WTC11 (cell line): ENCODE measurements around the gene AMACR. TPM values are rescaled to one million over a fixed set of nuclear protein-coding genes. Genes with fewer than 3 reads are reported as not detected.

Experiments
- ATAC-seq: fragments of 200-7000 bp; cut with Tn5 transposase; 2 replicates; pipeline ENCODE4 v1.10.0; 2021; ENCODE audit warnings: mild to moderate bottlenecking, moderate library complexity
- CTCF ChIA-PET: fragments of 300-600 bp; sonication (Branson Sonifier 250); formaldehyde crosslinking; loops from one replicate; lab custom pipeline; 2021; ENCODE audit warnings: antibody characterized with exemption; lab: Charles Lee
- POLR2A ChIA-PET: fragments of 350-600 bp; sonication (Branson Sonifier 250); formaldehyde crosslinking; loops from one replicate; lab custom pipeline; 2021; ENCODE audit warnings: antibody characterized with exemption; lab: Charles Lee
- DNase-seq: peaks from one replicate; pipeline ENCODE4 v3.0.0; 2021; ENCODE audit warnings: low spot score
- H3K27ac Mint-ChIP-seq: 2 replicates; pipeline ENCODE4 v1.8.0; 2021; ENCODE audit warnings: mixed read lengths
- H3K27me3 Mint-ChIP-seq: 2 replicates; pipeline ENCODE4 v1.8.0; 2021; ENCODE audit warnings: low read depth, mild to moderate bottlenecking, moderate library complexity, mixed read lengths
- H3K36me3 Mint-ChIP-seq: 2 replicates; pipeline ENCODE4 v1.8.0; 2021; ENCODE audit warnings: mixed read lengths
- H3K4me1 Mint-ChIP-seq: 2 replicates; pipeline ENCODE4 v1.8.0; 2022; ENCODE audit warnings: mixed read lengths
- H3K4me3 Mint-ChIP-seq: 2 replicates; pipeline ENCODE4 v1.8.0; 2021; ENCODE audit warnings: mild to moderate bottlenecking, moderate library complexity, mixed read lengths
- H3K9me3 Mint-ChIP-seq: 2 replicates; pipeline ENCODE4 v1.8.0; 2021; ENCODE audit warnings: mixed read lengths
- CBFB ChIP-seq: sonication (generic); formaldehyde crosslinking; IDR thresholded peaks from 2 replicates; pipeline ENCODE4 v1.8.1; 2022; ENCODE audit warnings: mild to moderate bottlenecking, low read depth, missing genetic modification reagents
- CREB1 ChIP-seq: sonication (generic); formaldehyde crosslinking; IDR thresholded peaks from 2 replicates; pipeline ENCODE4 v1.8.0; 2023; ENCODE audit warnings: mild to moderate bottlenecking, missing genetic modification reagents
- ESRRA ChIP-seq: sonication (generic); formaldehyde crosslinking; IDR thresholded peaks from 2 replicates; pipeline ENCODE4 v1.8.1; 2022; ENCODE audit warnings: mild to moderate bottlenecking, missing genetic modification reagents, borderline replicate concordance
- IRF2 ChIP-seq: sonication (generic); formaldehyde crosslinking; IDR thresholded peaks from 2 replicates; pipeline ENCODE4 v1.8.0; 2022; ENCODE audit warnings: low read depth, missing genetic modification reagents, borderline replicate concordance
- KAT7 ChIP-seq: sonication (generic); formaldehyde crosslinking; IDR thresholded peaks from 2 replicates; pipeline ENCODE4 v1.8.1; 2023; ENCODE audit warnings: missing genetic modification reagents, mild to moderate bottlenecking, borderline replicate concordance
- NFATC4 ChIP-seq: fragments of 250-450 bp; sonication (Bioruptor Pico); IDR thresholded peaks from 2 replicates; pipeline ENCODE4 v1.9.0; 2021; ENCODE audit warnings: mild to moderate bottlenecking
- NR2C2 ChIP-seq: sonication (generic); formaldehyde crosslinking; IDR thresholded peaks from 2 replicates; pipeline ENCODE4 v1.8.0; 2022; ENCODE audit warnings: mild to moderate bottlenecking, missing genetic modification reagents
- NR3C1 ChIP-seq: sonication (generic); formaldehyde crosslinking; conservative IDR thresholded peaks from 2 replicates; pipeline ENCODE4 v1.8.1; 2023; ENCODE audit warnings: low read depth, mild to moderate bottlenecking, missing genetic modification reagents
- RELA ChIP-seq: sonication (generic); formaldehyde crosslinking; IDR thresholded peaks from 2 replicates; pipeline ENCODE4 v1.8.1; 2022; ENCODE audit warnings: missing genetic modification reagents, mild to moderate bottlenecking, borderline replicate concordance
- SMAD4 ChIP-seq: sonication (generic); formaldehyde crosslinking; IDR thresholded peaks from 2 replicates; pipeline ENCODE4 v1.8.0; 2022; ENCODE audit warnings: mild to moderate bottlenecking, missing genetic modification reagents
- SOX15 ChIP-seq: fragments of 250-450 bp; sonication (Bioruptor Pico); IDR thresholded peaks from 2 replicates; pipeline ENCODE4 v1.9.0; 2021; ENCODE audit warnings: mild to moderate bottlenecking
- ZNF121 ChIP-seq: sonication (generic); formaldehyde crosslinking; IDR thresholded peaks from 2 replicates; pipeline ENCODE4 v1.8.0; 2023; ENCODE audit warnings: missing genetic modification reagents
- ZNF671 ChIP-seq: fragments of 250-450 bp; sonication (Bioruptor Pico); IDR thresholded peaks from 2 replicates; pipeline ENCODE4 v1.8.0; 2021; ENCODE audit warnings: mild to moderate bottlenecking
- total RNA-seq: library from RNA; stranded (reverse); gene quantifications from 3 replicates; pipeline ENCODE4 v1.2.3, GENCODE V29; 2021
- TF ChIP-seq, protein P1 (sequence below): sonication (generic); formaldehyde crosslinking; IDR thresholded peaks from 2 replicates; pipeline ENCODE4 v1.8.1; 2022; ENCODE audit warnings: low read depth, mild to moderate bottlenecking, moderate library complexity, missing genetic modification reagents, borderline replicate concordance
- TF ChIP-seq, protein P2 (sequence below): sonication (generic); formaldehyde crosslinking; IDR thresholded peaks from 2 replicates; pipeline ENCODE4 v1.8.1; 2023; ENCODE audit warnings: mild to moderate bottlenecking, moderate library complexity, missing genetic modification reagents
- TF ChIP-seq, protein P3 (sequence below): sonication (generic); formaldehyde crosslinking; IDR thresholded peaks from 2 replicates; pipeline ENCODE4 v1.8.1; 2023; ENCODE audit warnings: mild to moderate bottlenecking, missing genetic modification reagents
- TF ChIP-seq, protein P4 (sequence below): sonication (generic); formaldehyde crosslinking; IDR thresholded peaks from 2 replicates; pipeline ENCODE4 v1.8.1; 2022; ENCODE audit warnings: mild to moderate bottlenecking, moderate library complexity, missing genetic modification reagents
- TF ChIP-seq, protein P5 (sequence below): sonication (generic); formaldehyde crosslinking; IDR thresholded peaks from 2 replicates; pipeline ENCODE4 v1.8.1; 2022; ENCODE audit warnings: missing genetic modification reagents, borderline replicate concordance
- TF ChIP-seq, protein P6 (sequence below): sonication (generic); formaldehyde crosslinking; IDR thresholded peaks from 2 replicates; pipeline ENCODE4 v1.8.0; 2023; ENCODE audit warnings: missing genetic modification reagents, mild to moderate bottlenecking, borderline replicate concordance

The AMACR gene
- total RNA-seq, 1 experiment from 2014 or later, result 11.9 TPM

DNA sequence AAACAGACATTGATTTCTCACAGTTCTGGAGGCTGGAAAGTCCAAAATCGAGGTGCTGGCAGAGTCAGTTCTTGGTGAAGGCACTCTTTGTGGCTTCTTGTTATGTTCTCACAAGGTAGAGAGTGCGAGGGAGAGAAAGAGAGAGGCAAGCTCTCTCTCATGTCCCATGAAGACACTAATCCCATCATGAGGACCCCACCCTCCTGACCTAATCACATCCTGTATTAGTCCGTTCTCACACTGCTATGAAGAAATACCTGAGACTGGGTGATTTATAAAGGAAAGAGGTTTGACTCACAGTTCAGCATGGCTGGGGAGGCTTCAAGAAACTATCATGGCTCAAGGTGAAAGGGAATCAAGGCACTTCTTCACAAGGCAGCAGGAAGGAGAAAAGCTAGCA is 5.7 kb upstream of the AMACR start:
- TF ChIP-seq, protein P1, sequence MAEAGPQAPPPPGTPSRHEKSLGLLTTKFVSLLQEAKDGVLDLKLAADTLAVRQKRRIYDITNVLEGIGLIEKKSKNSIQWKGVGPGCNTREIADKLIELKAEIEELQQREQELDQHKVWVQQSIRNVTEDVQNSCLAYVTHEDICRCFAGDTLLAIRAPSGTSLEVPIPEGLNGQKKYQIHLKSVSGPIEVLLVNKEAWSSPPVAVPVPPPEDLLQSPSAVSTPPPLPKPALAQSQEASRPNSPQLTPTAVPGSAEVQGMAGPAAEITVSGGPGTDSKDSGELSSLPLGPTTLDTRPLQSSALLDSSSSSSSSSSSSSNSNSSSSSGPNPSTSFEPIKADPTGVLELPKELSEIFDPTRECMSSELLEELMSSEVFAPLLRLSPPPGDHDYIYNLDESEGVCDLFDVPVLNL, result no peak
- TF ChIP-seq NFATC4 (CRISPR knock-in tag) (no peak), SOX15 (CRISPR knock-in tag) (no peak), ESRRA (no peak), NR2C2 (no peak), RELA (no peak), CBFB (CRISPR knock-in tag) (no peak), ZNF671 (CRISPR knock-in tag) (no peak), KAT7 (CRISPR knock-in tag) (no peak), CREB1 (CRISPR knock-in tag) (no peak), IRF2 (CRISPR knock-in tag) (no peak), SMAD4 (CRISPR knock-in tag) (no peak), ZNF121 (CRISPR knock-in tag) (no peak), NR3C1 (CRISPR knock-in tag) (no peak)
- TF ChIP-seq, protein P2, sequence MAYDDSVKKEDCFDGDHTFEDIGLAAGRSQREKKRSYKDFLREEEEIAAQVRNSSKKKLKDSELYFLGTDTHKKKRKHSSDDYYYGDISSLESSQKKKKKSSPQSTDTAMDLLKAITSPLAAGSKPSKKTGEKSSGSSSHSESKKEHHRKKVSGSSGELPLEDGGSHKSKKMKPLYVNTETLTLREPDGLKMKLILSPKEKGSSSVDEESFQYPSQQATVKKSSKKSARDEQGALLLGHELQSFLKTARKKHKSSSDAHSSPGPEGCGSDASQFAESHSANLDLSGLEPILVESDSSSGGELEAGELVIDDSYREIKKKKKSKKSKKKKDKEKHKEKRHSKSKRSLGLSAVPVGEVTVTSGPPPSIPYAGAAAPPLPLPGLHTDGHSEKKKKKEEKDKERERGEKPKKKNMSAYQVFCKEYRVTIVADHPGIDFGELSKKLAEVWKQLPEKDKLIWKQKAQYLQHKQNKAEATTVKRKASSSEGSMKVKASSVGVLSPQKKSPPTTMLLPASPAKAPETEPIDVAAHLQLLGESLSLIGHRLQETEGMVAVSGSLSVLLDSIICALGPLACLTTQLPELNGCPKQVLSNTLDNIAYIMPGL (CRISPR knock-in tag), result no peak
- TF ChIP-seq, protein P3, sequence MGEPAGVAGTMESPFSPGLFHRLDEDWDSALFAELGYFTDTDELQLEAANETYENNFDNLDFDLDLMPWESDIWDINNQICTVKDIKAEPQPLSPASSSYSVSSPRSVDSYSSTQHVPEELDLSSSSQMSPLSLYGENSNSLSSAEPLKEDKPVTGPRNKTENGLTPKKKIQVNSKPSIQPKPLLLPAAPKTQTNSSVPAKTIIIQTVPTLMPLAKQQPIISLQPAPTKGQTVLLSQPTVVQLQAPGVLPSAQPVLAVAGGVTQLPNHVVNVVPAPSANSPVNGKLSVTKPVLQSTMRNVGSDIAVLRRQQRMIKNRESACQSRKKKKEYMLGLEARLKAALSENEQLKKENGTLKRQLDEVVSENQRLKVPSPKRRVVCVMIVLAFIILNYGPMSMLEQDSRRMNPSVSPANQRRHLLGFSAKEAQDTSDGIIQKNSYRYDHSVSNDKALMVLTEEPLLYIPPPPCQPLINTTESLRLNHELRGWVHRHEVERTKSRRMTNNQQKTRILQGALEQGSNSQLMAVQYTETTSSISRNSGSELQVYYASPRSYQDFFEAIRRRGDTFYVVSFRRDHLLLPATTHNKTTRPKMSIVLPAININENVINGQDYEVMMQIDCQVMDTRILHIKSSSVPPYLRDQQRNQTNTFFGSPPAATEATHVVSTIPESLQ (CRISPR knock-in tag), result no peak
- TF ChIP-seq, protein P4, sequence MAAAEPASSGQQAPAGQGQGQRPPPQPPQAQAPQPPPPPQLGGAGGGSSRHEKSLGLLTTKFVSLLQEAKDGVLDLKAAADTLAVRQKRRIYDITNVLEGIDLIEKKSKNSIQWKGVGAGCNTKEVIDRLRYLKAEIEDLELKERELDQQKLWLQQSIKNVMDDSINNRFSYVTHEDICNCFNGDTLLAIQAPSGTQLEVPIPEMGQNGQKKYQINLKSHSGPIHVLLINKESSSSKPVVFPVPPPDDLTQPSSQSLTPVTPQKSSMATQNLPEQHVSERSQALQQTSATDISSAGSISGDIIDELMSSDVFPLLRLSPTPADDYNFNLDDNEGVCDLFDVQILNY, result no peak
- TF ChIP-seq, protein P5, sequence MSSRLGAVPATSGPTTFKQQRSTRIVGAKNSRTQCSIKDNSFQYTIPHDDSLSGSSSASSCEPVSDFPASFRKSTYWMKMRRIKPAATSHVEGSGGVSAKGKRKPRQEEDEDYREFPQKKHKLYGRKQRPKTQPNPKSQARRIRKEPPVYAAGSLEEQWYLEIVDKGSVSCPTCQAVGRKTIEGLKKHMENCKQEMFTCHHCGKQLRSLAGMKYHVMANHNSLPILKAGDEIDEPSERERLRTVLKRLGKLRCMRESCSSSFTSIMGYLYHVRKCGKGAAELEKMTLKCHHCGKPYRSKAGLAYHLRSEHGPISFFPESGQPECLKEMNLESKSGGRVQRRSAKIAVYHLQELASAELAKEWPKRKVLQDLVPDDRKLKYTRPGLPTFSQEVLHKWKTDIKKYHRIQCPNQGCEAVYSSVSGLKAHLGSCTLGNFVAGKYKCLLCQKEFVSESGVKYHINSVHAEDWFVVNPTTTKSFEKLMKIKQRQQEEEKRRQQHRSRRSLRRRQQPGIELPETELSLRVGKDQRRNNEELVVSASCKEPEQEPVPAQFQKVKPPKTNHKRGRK (CRISPR knock-in tag), result no peak
- TF ChIP-seq, protein P6, sequence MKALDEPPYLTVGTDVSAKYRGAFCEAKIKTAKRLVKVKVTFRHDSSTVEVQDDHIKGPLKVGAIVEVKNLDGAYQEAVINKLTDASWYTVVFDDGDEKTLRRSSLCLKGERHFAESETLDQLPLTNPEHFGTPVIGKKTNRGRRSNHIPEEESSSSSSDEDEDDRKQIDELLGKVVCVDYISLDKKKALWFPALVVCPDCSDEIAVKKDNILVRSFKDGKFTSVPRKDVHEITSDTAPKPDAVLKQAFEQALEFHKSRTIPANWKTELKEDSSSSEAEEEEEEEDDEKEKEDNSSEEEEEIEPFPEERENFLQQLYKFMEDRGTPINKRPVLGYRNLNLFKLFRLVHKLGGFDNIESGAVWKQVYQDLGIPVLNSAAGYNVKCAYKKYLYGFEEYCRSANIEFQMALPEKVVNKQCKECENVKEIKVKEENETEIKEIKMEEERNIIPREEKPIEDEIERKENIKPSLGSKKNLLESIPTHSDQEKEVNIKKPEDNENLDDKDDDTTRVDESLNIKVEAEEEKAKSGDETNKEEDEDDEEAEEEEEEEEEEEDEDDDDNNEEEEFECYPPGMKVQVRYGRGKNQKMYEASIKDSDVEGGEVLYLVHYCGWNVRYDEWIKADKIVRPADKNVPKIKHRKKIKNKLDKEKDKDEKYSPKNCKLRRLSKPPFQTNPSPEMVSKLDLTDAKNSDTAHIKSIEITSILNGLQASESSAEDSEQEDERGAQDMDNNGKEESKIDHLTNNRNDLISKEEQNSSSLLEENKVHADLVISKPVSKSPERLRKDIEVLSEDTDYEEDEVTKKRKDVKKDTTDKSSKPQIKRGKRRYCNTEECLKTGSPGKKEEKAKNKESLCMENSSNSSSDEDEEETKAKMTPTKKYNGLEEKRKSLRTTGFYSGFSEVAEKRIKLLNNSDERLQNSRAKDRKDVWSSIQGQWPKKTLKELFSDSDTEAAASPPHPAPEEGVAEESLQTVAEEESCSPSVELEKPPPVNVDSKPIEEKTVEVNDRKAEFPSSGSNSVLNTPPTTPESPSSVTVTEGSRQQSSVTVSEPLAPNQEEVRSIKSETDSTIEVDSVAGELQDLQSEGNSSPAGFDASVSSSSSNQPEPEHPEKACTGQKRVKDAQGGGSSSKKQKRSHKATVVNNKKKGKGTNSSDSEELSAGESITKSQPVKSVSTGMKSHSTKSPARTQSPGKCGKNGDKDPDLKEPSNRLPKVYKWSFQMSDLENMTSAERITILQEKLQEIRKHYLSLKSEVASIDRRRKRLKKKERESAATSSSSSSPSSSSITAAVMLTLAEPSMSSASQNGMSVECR, result no peak
- Mint-ChIP-seq H3K9me3 (peaks cover 9% of the 10 kb centered on the region), H3K27me3 (no peaks in the 10 kb centered on the region), H3K4me3 (no peak overlapping the region), H3K4me1 (peaks cover 11% of the 10 kb centered on the region), H3K27ac (no peak overlapping the region), H3K36me3 (no peaks in the 10 kb centered on the region)
- CTCF ChIA-PET, result no interaction called here
- POLR2A ChIA-PET, result no interaction called here
- ATAC-seq, result no peak
- DNase-seq, result no peak
